ENCODE measurements around the gene ETNPPL. TPM values are rescaled to one million over a fixed set of nuclear protein-coding genes. Genes with fewer than 3 reads are reported as not detected.

The ETNPPL gene
- total RNA-seq, 1 experiment from 2014 or later: 0.52 TPM

DNA sequence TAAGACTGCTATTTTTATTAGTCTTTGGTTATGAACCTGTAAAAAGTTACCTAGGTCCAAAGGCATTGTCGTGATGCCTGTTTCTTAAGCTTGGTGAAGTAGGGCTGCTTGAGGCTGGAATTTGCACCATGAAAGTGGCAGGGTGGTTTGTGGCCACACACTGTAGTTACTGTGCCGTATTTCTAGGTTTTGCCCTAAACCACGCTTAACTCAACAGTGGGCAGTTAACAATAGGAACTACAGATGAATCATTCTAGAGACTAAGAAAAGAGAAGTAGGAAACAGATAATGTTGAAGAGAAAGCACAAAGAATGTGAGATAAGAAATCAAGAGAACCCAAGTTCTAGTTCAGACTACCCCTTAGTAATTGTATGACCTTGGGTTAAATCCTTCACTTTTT lies 11.5 kb downstream of the ETNPPL start:
- DNase-seq (ENCODE audit: low spot score): no peak
- Histone ChIP-seq H3K36me3 (ENCODE audit: insufficient read depth, low read length, poor library complexity, severe bottlenecking) (no peaks in the 10 kb centered on the region), H3K27me3 (replicated peaks; ENCODE audit: insufficient read depth, low read depth, low read length, poor library complexity) (no peaks in the 10 kb centered on the region), H3K4me3 (ENCODE audit: low read depth, low read length, poor library complexity, severe bottlenecking) (no peak overlapping the region), H3K4me1 (ENCODE audit: insufficient read depth, low read length, poor library complexity, severe bottlenecking) (no peaks in the 10 kb centered on the region), H3K27ac (ENCODE audit: low read depth, low read length, poor library complexity, severe bottlenecking) (no peak overlapping the region), H3K9me3 (ENCODE audit: low read depth, low read length, poor library complexity, severe bottlenecking) (no peaks in the 10 kb centered on the region)
- intact Hi-C loops (cut with micrococcal nuclease; ENCODE audit: unreplicated experiment): no loop called here
- BruUV-seq (replicated peaks): no TSS peak
- POLR2A ChIA-PET (ENCODE audit: low non-redundant PET): no interaction called here
- CTCF ChIA-PET: no interaction called here
- TF ChIP-seq, protein P1, sequence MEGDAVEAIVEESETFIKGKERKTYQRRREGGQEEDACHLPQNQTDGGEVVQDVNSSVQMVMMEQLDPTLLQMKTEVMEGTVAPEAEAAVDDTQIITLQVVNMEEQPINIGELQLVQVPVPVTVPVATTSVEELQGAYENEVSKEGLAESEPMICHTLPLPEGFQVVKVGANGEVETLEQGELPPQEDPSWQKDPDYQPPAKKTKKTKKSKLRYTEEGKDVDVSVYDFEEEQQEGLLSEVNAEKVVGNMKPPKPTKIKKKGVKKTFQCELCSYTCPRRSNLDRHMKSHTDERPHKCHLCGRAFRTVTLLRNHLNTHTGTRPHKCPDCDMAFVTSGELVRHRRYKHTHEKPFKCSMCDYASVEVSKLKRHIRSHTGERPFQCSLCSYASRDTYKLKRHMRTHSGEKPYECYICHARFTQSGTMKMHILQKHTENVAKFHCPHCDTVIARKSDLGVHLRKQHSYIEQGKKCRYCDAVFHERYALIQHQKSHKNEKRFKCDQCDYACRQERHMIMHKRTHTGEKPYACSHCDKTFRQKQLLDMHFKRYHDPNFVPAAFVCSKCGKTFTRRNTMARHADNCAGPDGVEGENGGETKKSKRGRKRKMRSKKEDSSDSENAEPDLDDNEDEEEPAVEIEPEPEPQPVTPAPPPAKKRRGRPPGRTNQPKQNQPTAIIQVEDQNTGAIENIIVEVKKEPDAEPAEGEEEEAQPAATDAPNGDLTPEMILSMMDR (conservative IDR thresholded peaks at IDR 0.05; ENCODE audit: low read depth, low read length): no peak
- no peak for TF ChIP-seq EZH2 (IDR thresholded peaks at IDR 0.05; ENCODE audit: borderline replicate concordance, low read depth, low read length, poor library complexity, severe bottlenecking)

DNA sequence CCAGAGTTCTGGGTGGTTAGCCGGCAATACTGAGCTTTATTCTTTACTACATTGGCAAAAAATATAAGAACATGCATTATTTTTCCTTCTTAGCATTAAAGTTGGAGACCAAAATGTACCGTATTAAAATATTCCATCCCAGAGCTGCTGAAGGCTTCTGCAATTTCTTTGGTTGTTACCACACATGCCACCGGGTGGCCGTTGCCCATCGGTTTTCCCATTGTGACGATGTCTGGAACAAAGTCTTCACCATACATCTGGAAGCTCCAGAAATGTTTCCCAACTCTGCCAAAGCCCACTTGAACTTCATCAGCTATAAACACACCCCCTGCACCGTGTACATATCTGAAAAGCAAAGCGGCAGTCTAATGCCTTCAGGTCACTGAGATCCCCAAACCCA lies 13.7 kb downstream of the ETNPPL start:
- no peaks in the 10 kb centered on the region for H3K4me1 ChIP-seq (ENCODE audit: insufficient read depth, low read length, poor library complexity, severe bottlenecking)
- BruUV-seq (replicated peaks): no TSS peak
- ChIA-PET POLR2A (ENCODE audit: low non-redundant PET) (interaction anchor here (0.6 kb wide), 1 partner anchor 530 kb away, joined by 4 read pairs; no protein-coding TSS in a partner anchor), CTCF (interaction anchor here (0.6 to 0.7 kb wide), 2 partner anchors 25 to 67 kb away, joined by 3 read pairs; no protein-coding TSS in a partner anchor)
- TF ChIP-seq, protein P1 (conservative IDR thresholded peaks at IDR 0.05; ENCODE audit: low read depth, low read length): 0 out of 2 replicates have a peak, but pooled peaks have one; percentile 26
- TF ChIP-seq EZH2 (IDR thresholded peaks at IDR 0.05; ENCODE audit: borderline replicate concordance, low read depth, low read length, poor library complexity, severe bottlenecking): no peak
- DNase-seq (ENCODE audit: low spot score): peak; percentile 21
- H3K9me3 ChIP-seq (ENCODE audit: low read depth, low read length, poor library complexity, severe bottlenecking): no peaks in the 10 kb centered on the region
- H3K36me3 ChIP-seq (ENCODE audit: insufficient read depth, low read length, poor library complexity, severe bottlenecking): no peaks in the 10 kb centered on the region
- no peaks in the 10 kb centered on the region for H3K27me3 ChIP-seq (replicated peaks; ENCODE audit: insufficient read depth, low read depth, low read length, poor library complexity)
- intact Hi-C loops (cut with micrococcal nuclease; ENCODE audit: unreplicated experiment): no loop called here
- no peak overlapping the region for H3K27ac ChIP-seq (ENCODE audit: low read depth, low read length, poor library complexity, severe bottlenecking)
- H3K4me3 ChIP-seq (ENCODE audit: low read depth, low read length, poor library complexity, severe bottlenecking): no peak overlapping the region

DNA sequence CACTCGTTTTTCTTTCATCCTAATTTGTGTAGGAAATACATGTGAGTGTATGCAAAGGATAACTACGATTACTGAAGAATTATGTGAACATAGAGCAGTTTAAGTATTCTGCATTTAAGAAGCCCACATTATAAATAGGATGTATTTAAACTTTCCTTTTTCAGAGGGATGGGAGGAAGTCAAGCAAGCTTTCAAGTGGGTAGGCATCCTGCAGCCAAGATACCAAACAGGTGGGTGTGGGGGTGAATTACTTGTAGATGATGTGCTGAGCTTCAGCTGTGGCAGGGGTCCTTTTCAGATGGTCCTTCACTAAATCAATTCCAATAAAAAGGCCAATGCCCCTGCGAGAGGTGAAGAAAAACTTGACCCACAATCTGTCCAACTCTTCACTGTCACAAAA lies 16.3 kb downstream of the ETNPPL start:
- BruUV-seq (replicated peaks): no TSS peak
- Histone ChIP-seq H3K36me3 (ENCODE audit: insufficient read depth, low read length, poor library complexity, severe bottlenecking) (no peaks in the 10 kb centered on the region), H3K27ac (ENCODE audit: low read depth, low read length, poor library complexity, severe bottlenecking) (no peak overlapping the region), H3K4me1 (ENCODE audit: insufficient read depth, low read length, poor library complexity, severe bottlenecking) (no peaks in the 10 kb centered on the region), H3K4me3 (ENCODE audit: low read depth, low read length, poor library complexity, severe bottlenecking) (no peak overlapping the region), H3K9me3 (ENCODE audit: low read depth, low read length, poor library complexity, severe bottlenecking) (no peaks in the 10 kb centered on the region), H3K27me3 (replicated peaks; ENCODE audit: insufficient read depth, low read depth, low read length, poor library complexity) (no peaks in the 10 kb centered on the region)
- no peak for TF ChIP-seq EZH2 (IDR thresholded peaks at IDR 0.05; ENCODE audit: borderline replicate concordance, low read depth, low read length, poor library complexity, severe bottlenecking)
- TF ChIP-seq, protein P1 (conservative IDR thresholded peaks at IDR 0.05; ENCODE audit: low read depth, low read length): no peak
- ChIA-PET CTCF (no interaction called here), POLR2A (ENCODE audit: low non-redundant PET) (no interaction called here)
- DNase-seq (ENCODE audit: low spot score): no peak
- intact Hi-C loops (cut with micrococcal nuclease; ENCODE audit: unreplicated experiment): no loop called here
